Uterus (tissue), 4 donors: ENCODE measurements around the gene UBE3C. TPM values are rescaled to one million over a fixed set of nuclear protein-coding genes. Genes with fewer than 3 reads are reported as not detected.

Experiments used
- DNase-seq, 2 donors: peaks; one replicate each; pipeline ENCODE4 v3.0.0-alpha.2; 2019 to 2020
- H3K27ac ChIP-seq, 2 donors: fragments of 200-600 bp; sonication (generic); 1 replicate in 1 of 2; 2 replicates in 1 of 2; pipeline ENCODE4 v1.5.1; 2016 to 2018
- H3K27me3 ChIP-seq, 2 donors: fragments of 200-600 bp; sonication (generic); one replicate each; pipeline ENCODE4 v1.5.1; 2018 to 2019; ENCODE audit warnings: control low read depth in 1 of 2
- H3K36me3 ChIP-seq, 2 donors: fragments of 200-600 bp; sonication (generic); one replicate each; pipeline ENCODE4 v1.5.1; 2019; ENCODE audit warnings: control low read depth in 1 of 2
- H3K4me1 ChIP-seq, 2 donors: fragments of 200-600 bp; sonication (generic); one replicate each; pipeline ENCODE4 v1.5.1; 2018 to 2019; ENCODE audit warnings: control low read depth in 1 of 2
- H3K4me3 ChIP-seq, 2 donors: fragments of 200-600 bp; sonication (generic); 1 replicate in 1 of 2; 2 replicates in 1 of 2; pipeline ENCODE4 v1.5.1; 2018 to 2019; ENCODE audit warnings: mild to moderate bottlenecking in 1 of 2
- H3K9me3 ChIP-seq, 2 donors: fragments of 200-600 bp; sonication (generic); one replicate each; pipeline ENCODE4 v1.5.1; 2019; ENCODE audit warnings: control low read depth in 1 of 2
- POLR2A ChIP-seq, 2 donors: fragments of 450-650 bp; IDR thresholded peaks; one replicate each; pipeline ENCODE4 v1.6.1; 2016; ENCODE audit warnings: antibody characterized with exemption in 2 of 2, mild to moderate bottlenecking in 1 of 2, moderate library complexity in 1 of 2
- intact Hi-C: fragments of 100-400 bp; cut with DNase I; formaldehyde crosslinking; loops from one replicate; pipeline ENCODE4 v1.15.1; 2023; ENCODE audit warnings: low total_unique reads
- total RNA-seq, 4 donors: library from RNA; depleted of rRNA in 3 of 4; stranded (reverse); fragments of >200 nt in 3 of 4; gene quantifications; one replicate each; pipeline versions ENCODE4 v1.1.0 to v1.2.4, GENCODE V29; 2014 to 2023
- TF ChIP-seq, protein P1 (sequence below), 4 experiments: fragments of 200-600 bp in 2 of 4; fragments of 450-650 bp in 2 of 4; sonication (generic) in 2 of 4; IDR thresholded peaks; one replicate each; pipeline ENCODE4 v1.5.1; 2016 to 2019; ENCODE audit warnings: antibody characterized with exemption in 4 of 4, mild to moderate bottlenecking in 2 of 4, moderate library complexity in 1 of 4
- donor health status: DM: yes; HTN: yes; CAD: no.

Gene UBE3C
- total RNA-seq, 4 donors from 2014 or later, result 54.1 to 121 (median 91.7) TPM

DNA sequence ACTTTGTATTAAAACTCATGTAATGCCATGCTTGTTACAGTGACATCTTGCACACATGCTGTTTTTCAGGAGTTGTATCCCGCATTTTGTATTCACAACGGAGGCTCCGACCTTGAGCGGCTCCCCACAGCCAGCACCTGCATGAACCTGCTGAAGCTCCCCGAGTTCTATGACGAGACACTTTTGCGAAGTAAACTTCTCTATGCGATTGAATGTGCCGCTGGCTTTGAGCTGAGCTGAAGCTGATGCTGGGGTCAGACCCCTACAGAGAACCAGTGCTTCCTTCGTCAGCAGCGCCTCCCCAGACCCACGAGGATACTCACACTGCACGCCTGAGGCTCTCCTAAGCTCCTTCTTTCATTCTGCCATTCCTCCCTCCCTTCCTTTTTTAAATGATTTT, 128.8 kb downstream of the UBE3C start:
- DNase-seq, result no peak
- H3K27ac ChIP-seq, result no peak overlapping the region

GRCh38 chr7:157267956-157268355, 129.2 kb downstream of the UBE3C start:
- H3K4me1 ChIP-seq, result peaks cover 0 to 5% of the 10 kb centered on the region in 2 donors
- no peak for DNase-seq
- no peak overlapping the region for H3K27ac ChIP-seq
- H3K4me3 ChIP-seq, result no peak overlapping the region
- H3K36me3 ChIP-seq, result no peaks in the 10 kb centered on the region
- H3K9me3 ChIP-seq, result no peaks in the 10 kb centered on the region
- intact Hi-C loops, result no loop called here
- no peaks in the 10 kb centered on the region for H3K27me3 ChIP-seq
- TF ChIP-seq POLR2A (IDR thresholded peaks at IDR 0.05), result no peak
- TF ChIP-seq, protein P1, sequence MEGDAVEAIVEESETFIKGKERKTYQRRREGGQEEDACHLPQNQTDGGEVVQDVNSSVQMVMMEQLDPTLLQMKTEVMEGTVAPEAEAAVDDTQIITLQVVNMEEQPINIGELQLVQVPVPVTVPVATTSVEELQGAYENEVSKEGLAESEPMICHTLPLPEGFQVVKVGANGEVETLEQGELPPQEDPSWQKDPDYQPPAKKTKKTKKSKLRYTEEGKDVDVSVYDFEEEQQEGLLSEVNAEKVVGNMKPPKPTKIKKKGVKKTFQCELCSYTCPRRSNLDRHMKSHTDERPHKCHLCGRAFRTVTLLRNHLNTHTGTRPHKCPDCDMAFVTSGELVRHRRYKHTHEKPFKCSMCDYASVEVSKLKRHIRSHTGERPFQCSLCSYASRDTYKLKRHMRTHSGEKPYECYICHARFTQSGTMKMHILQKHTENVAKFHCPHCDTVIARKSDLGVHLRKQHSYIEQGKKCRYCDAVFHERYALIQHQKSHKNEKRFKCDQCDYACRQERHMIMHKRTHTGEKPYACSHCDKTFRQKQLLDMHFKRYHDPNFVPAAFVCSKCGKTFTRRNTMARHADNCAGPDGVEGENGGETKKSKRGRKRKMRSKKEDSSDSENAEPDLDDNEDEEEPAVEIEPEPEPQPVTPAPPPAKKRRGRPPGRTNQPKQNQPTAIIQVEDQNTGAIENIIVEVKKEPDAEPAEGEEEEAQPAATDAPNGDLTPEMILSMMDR (IDR thresholded peaks at IDR 0.05), result no peak

More for the DNA sequence above, 128.8 kb downstream of the UBE3C start:
- no peak for TF ChIP-seq POLR2A (IDR thresholded peaks at IDR 0.05)
- TF ChIP-seq, protein P1 (IDR thresholded peaks at IDR 0.05), result no peak
- H3K4me3 ChIP-seq, result no peak overlapping the region
- intact Hi-C loops, result no loop called here
- no peaks in the 10 kb centered on the region for H3K9me3 ChIP-seq
- no peaks in the 10 kb centered on the region for H3K36me3 ChIP-seq
- peaks cover 0 to 4% of the 10 kb centered on the region in 2 donors for H3K4me1 ChIP-seq
- H3K27me3 ChIP-seq, result no peaks in the 10 kb centered on the region

DNA sequence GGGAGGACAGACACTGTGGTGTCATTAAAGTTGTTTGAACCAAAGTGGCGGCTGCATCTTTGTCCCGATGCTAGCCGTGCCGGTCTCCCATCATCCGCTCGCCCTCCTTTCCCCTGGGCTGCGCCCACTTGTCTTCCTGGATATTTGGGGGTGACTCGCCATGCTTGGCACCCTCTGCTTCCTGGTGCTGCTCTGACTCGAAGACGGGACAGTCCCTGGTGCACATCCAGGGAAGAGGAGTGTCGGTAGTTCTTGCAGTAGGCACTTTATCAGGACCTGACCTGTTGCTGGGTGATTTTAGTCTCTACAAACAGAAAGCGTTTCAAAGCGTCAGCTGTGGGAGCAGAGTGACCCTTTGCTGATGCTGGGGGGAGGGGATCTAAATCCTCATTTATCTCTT, 129.8 kb downstream of the UBE3C start:
- no peaks in the 10 kb centered on the region for H3K36me3 ChIP-seq
- TF ChIP-seq, protein P1 (IDR thresholded peaks at IDR 0.05), result no peak
- TF ChIP-seq POLR2A (IDR thresholded peaks at IDR 0.05), result no peak

DNA sequence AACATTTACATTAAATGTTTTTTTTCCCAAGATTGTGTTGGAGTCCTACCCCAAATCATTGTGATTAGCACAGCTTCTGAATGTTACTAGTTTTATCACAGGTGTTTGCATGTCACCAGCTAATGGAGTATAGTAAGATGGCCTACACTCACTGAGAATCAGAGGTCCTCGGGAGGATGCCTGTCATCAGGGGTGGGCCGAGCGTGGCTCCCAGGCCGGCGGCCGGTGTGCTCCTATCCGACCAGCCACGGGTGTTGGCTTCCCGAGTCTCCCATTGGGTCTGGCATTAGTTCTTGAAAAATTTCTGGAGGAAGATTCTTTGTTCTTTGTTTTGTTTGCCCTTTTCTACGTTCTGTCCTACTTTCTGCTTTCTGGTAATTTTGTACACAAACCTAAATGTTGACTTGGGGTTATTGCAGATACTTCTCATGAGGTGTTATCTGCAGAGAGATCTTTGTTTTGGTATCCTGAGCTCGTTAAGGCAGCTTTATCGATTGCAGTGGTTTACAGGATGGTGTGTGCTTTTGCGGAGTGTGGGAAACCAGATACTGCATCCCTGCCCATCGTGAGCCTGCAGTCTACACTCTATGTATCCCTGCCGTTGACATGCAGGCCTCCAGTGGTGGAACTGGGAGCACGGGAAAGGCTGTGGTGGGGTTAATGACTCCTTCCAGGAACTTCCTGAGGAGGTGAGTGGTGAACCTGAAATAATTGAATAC, 130.8 kb downstream of the UBE3C start:
- TF ChIP-seq, protein P1 (IDR thresholded peaks at IDR 0.05), result no peak
- no peak for TF ChIP-seq POLR2A (IDR thresholded peaks at IDR 0.05)
- no peaks in the 10 kb centered on the region for H3K27me3 ChIP-seq
- peaks cover 0 to 5% of the 10 kb centered on the region in 2 donors for H3K4me1 ChIP-seq
- H3K4me3 ChIP-seq, result no peak overlapping the region
- no peak for DNase-seq
- intact Hi-C loops, result no loop called here
- no peak overlapping the region for H3K27ac ChIP-seq
- H3K36me3 ChIP-seq, result no peaks in the 10 kb centered on the region
- H3K9me3 ChIP-seq, result no peaks in the 10 kb centered on the region

More for the DNA sequence above, 129.8 kb downstream of the UBE3C start:
- Histone ChIP-seq H3K4me1 (peaks cover 0 to 5% of the 10 kb centered on the region in 2 donors), H3K4me3 (no peak overlapping the region), H3K27ac (no peak overlapping the region), H3K27me3 (no peaks in the 10 kb centered on the region), H3K9me3 (no peaks in the 10 kb centered on the region)
- intact Hi-C loops, result no loop called here
- no peak for DNase-seq

DNA sequence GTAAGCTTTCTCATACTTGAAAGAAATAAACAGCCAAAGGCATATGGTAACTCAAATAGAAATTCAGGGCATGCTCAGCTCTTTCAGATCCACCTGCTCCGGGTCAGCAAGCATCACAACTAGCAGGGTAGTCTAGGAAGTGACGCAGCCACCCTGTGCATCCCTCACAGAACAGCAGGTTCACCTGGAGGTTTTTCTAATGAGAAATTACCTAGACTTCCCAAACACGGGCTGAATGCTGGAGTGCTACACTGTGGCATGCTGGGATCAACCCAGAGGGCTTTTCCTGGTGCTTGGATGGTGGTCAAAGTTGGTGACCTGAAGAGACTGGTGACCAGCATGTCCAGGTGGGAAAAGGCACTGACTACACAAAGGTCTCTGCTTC, 131.3 kb downstream of the UBE3C start:
- H3K27ac ChIP-seq, result no peak overlapping the region
- no peak for TF ChIP-seq POLR2A (IDR thresholded peaks at IDR 0.05)
- TF ChIP-seq, protein P1 (IDR thresholded peaks at IDR 0.05), result no peak
- H3K36me3 ChIP-seq, result no peaks in the 10 kb centered on the region
- no peak for DNase-seq
- no peaks in the 10 kb centered on the region for H3K27me3 ChIP-seq
- peaks cover 0 to 5% of the 10 kb centered on the region in 2 donors for H3K4me1 ChIP-seq
- intact Hi-C loops, result no loop called here
- no peak overlapping the region for H3K4me3 ChIP-seq
- no peaks in the 10 kb centered on the region for H3K9me3 ChIP-seq
